Keratinocyte (primary cell): ENCODE results near the gene DSTN. TPM values are rescaled to one million over a fixed set of nuclear protein-coding genes. Genes with fewer than 3 reads are reported as not detected.

Source experiments
- DNase-seq: peaks from one replicate; pipeline ENCODE4 v3.0.0-alpha.2; 2011; ENCODE audit warnings: low read depth, missing footprints, low spot score
- FAIRE-seq: peaks from 2 replicates; lab custom pipeline; 2011; peaks lifted over from hg19 to GRCh38; lab: Jason Lieb, UNC
- H2AFZ ChIP-seq: 2 replicates; pipeline ENCODE4 v1.6.0; 2012; ENCODE audit warnings: low read length, control low read depth, inconsistent platforms; ENCODE audit not compliant: control insufficient read depth
- H3K27ac ChIP-seq: 2 replicates; pipeline ENCODE4 v1.5.1; 2011; ENCODE audit warnings: low read length; ENCODE audit not compliant: control insufficient read depth, insufficient read depth
- H3K27me3 ChIP-seq: 3 replicates; pipeline ENCODE4 v1.6.0; 2011; ENCODE audit warnings: low read length; ENCODE audit not compliant: control insufficient read depth, insufficient read depth; ENCODE audit errors: extremely low read depth
- H3K36me3 ChIP-seq, 2 experiments: 2 replicates in 1 of 2; 3 replicates in 1 of 2; pipeline ENCODE4 v1.5.1; 2011; ENCODE audit warnings: low read length in 2 of 2, mild to moderate bottlenecking in 1 of 2; ENCODE audit not compliant: control insufficient read depth in 2 of 2, insufficient read depth in 2 of 2; ENCODE audit errors: extremely low read depth in 1 of 2
- H3K4me1 ChIP-seq: 3 replicates; pipeline ENCODE4 v1.5.1; 2011; ENCODE audit warnings: low read length; ENCODE audit not compliant: control insufficient read depth, insufficient read depth; ENCODE audit errors: extremely low read depth
- H3K4me2 ChIP-seq: 3 replicates; pipeline ENCODE4 v1.6.0; 2011; ENCODE audit warnings: low read depth, low read length; ENCODE audit not compliant: control insufficient read depth, insufficient read depth; ENCODE audit errors: extremely low read depth
- H3K4me3 ChIP-seq, 3 experiments: fragments of 200-600 bp in 1 of 3; sonication (generic) in 1 of 3; 2 replicates in 2 of 3; 3 replicates in 1 of 3; pipeline ENCODE4 v1.5.1; 2011 to 2016; ENCODE audit warnings: low read length in 3 of 3, mild to moderate bottlenecking in 3 of 3, control low read depth in 2 of 3, inconsistent platforms in 1 of 3, low read depth in 1 of 3, mixed read lengths in 1 of 3, mixed run types in 1 of 3, moderate library complexity in 1 of 3; ENCODE audit not compliant: control insufficient read depth in 2 of 3, insufficient read depth in 2 of 3; ENCODE audit errors: extremely low read depth in 1 of 3
- H3K79me2 ChIP-seq: 2 replicates; pipeline ENCODE4 v1.6.0; 2012; ENCODE audit warnings: low read length; ENCODE audit not compliant: control insufficient read depth, insufficient read depth
- H3K9ac ChIP-seq: 3 replicates; pipeline ENCODE4 v1.6.0; 2011; ENCODE audit warnings: low read length; ENCODE audit not compliant: control insufficient read depth, insufficient read depth; ENCODE audit errors: extremely low read depth
- H3K9me1 ChIP-seq: 3 replicates; pipeline ENCODE4 v1.6.0; 2011; ENCODE audit warnings: low read length; ENCODE audit not compliant: control insufficient read depth, insufficient read depth; ENCODE audit errors: extremely low read depth
- H3K9me3 ChIP-seq: 2 replicates; pipeline ENCODE4 v1.5.1; 2012; ENCODE audit warnings: low read depth, low read length; ENCODE audit not compliant: control insufficient read depth
- H4K20me1 ChIP-seq: 3 replicates; pipeline ENCODE4 v1.6.0; 2011; ENCODE audit warnings: low read length; ENCODE audit not compliant: control insufficient read depth, insufficient read depth; ENCODE audit errors: extremely low read depth
- CTCF ChIP-seq, 3 experiments: IDR thresholded peaks in 1 of 3; conservative IDR thresholded peaks in 1 of 3; optimal IDR thresholded peaks in 1 of 3; 2 replicates in 2 of 3; 3 replicates in 1 of 3; pipeline versions ENCODE3 to v1.5.1; 2011; ENCODE audit warnings: low read length in 3 of 3, mild to moderate bottlenecking in 3 of 3, moderate library complexity in 2 of 3, control low read depth in 1 of 3, inconsistent platforms in 1 of 3; ENCODE audit not compliant: insufficient read depth in 2 of 3; ENCODE audit errors: extremely low read depth in 1 of 3
- EZH2 ChIP-seq: IDR thresholded peaks from one replicate; pipeline ENCODE4 v1.6.1; 2012; ENCODE audit warnings: inconsistent platforms, mild to moderate bottlenecking, low read length, moderate library complexity
- dilution Hi-C: fragments of 300-500 bp; cut with MboI; formaldehyde crosslinking; loops from one replicate; pipeline ENCODE4 v1.7.0; 2020; ENCODE audit warnings: low sequenced_read_pairs; ENCODE audit not compliant: extremely low pct_ligation_motif_present
- polyA plus RNA-seq, 5 experiments: library from polyadenylated mRNA; depleted of rRNA in 3 of 5; stranded (reverse) in 3 of 5; stranded (forward) in 1 of 5; unstranded in 1 of 5; fragments of >200 nt; gene quantifications; 1 replicate in 1 of 5; 2 replicates in 3 of 5; 3 replicates in 1 of 5; pipeline versions ENCODE4 v1.2.1 to v1.2.3, GENCODE V29; 2011 to 2012; ENCODE audit warnings: missing spikeins in 2 of 5, low read depth in 1 of 5, low replicate concordance in 1 of 5

The DSTN gene
- polyA plus RNA-seq, 1 donor (not counting 4 experiments of a cell fraction or from before 2014, with no cell fraction given) = 288 TPM

GRCh38 chr20:17609811-17610377, 40.0 kb downstream of the DSTN start:
- Histone ChIP-seq H2AFZ (no peak overlapping the region), H4K20me1 (peaks cover 5% of the 10 kb centered on the region), H3K27me3 (no peaks in the 10 kb centered on the region), H3K79me2 (peaks cover 10% of the 10 kb centered on the region), H3K36me3 (peaks cover 14% of the 10 kb centered on the region in 2 experiments), H3K4me1 (peaks cover 32% of the 10 kb centered on the region), H3K4me2 (no peak overlapping the region), H3K9me3 (no peaks in the 10 kb centered on the region), H3K4me3 (no peak overlapping the region), H3K9me1 (peaks cover 2% of the 10 kb centered on the region), H3K9ac (no peak overlapping the region), H3K27ac (no peak overlapping the region)
- DNase-seq (no peak), FAIRE-seq (no peak)
- dilution Hi-C loops = no loop called here
- TF ChIP-seq CTCF (optimal IDR thresholded peaks at IDR 0.05 in 1 of 3, IDR thresholded peaks at IDR 0.05 in 1 of 3, conservative IDR thresholded peaks at IDR 0.05 in 1 of 3; ENCODE audit: extremely low read depth in 1 of 3, insufficient read depth in 2 of 3, low read length in 3 of 3) (no peak), EZH2 (no peak)

- Histone ChIP-seq H4K20me1 (peaks cover 5% of the 10 kb centered on the region), H3K27me3 (no peaks in the 10 kb centered on the region), H3K4me2 (peak overlapping the region; percentile 25), H3K9ac (peak overlapping the region; percentile 42), H3K4me3 (no peak overlapping the region), H3K79me2 (peaks cover 6% of the 10 kb centered on the region), H3K36me3 (peaks cover 18 to 19% of the 10 kb centered on the region in 2 experiments), H3K27ac (peak overlapping the region; percentile 51), H3K9me1 (peaks cover 2% of the 10 kb centered on the region), H3K9me3 (no peaks in the 10 kb centered on the region), H3K4me1 (peaks cover 32% of the 10 kb centered on the region), H2AFZ (no peak overlapping the region)
- dilution Hi-C loops = no loop called here
- TF ChIP-seq EZH2 = no peak
- TF ChIP-seq CTCF (optimal IDR thresholded peaks at IDR 0.05 in 1 of 3, IDR thresholded peaks at IDR 0.05 in 1 of 3, conservative IDR thresholded peaks at IDR 0.05 in 1 of 3; ENCODE audit: extremely low read depth in 1 of 3, insufficient read depth in 2 of 3, low read length in 3 of 3) = no peak
- DNase-seq = no peak
- FAIRE-seq = peak; percentile 76
Observed at GRCh38 chr20:17610566-17611289, 40.9 kb downstream of the DSTN start.
